Activated CD8-positive, alpha-beta memory T cell treated with anti-CD3 and anti-CD28 coated beads, Interleukin-2, amount 50 U/mL, for 48 hours (primary cell): ENCODE data around the gene USP25.

Experiments
- DNase-seq: peaks from one replicate; pipeline ENCODE4 v3.0.0-alpha.2; 2020

Gene USP25

GRCh38 chr21:15729674-15730483, at the start of gene USP25:
Gene USP25 (plus strand): TSS chr21:15729982. CDS start chr21:15730394, 412 bp downstream.
- DNase-seq, result peak; percentile 90

GRCh38 chr21:15682186-15682895, 47.4 kb upstream of the USP25 start:
- no peak for DNase-seq

- DNase-seq, result no peak
Measured at GRCh38 chr21:15682977-15683376, 46.8 kb upstream of the USP25 start.

- no peak for DNase-seq
Measured at GRCh38 chr21:15686506-15686905, 43.3 kb upstream of the USP25 start.

GRCh38 chr21:15687208-15687607, 42.6 kb upstream of the USP25 start:
- no peak for DNase-seq

GRCh38 chr21:15688016-15688415, 41.8 kb upstream of the USP25 start:
- no peak for DNase-seq

GRCh38 chr21:15688809-15689208, 41.0 kb upstream of the USP25 start:
- DNase-seq, result no peak

GRCh38 chr21:15692711-15693110, 37.1 kb upstream of the USP25 start:
- no peak for DNase-seq

GRCh38 chr21:15695241-15695640, 34.5 kb upstream of the USP25 start:
- DNase-seq, result no peak

GRCh38 chr21:15701830-15702229, 28.0 kb upstream of the USP25 start:
- DNase-seq, result no peak

GRCh38 chr21:15703932-15704331, 25.9 kb upstream of the USP25 start:
- DNase-seq, result no peak

- no peak for DNase-seq
Measured at GRCh38 chr21:15706696-15707095, 23.1 kb upstream of the USP25 start.

GRCh38 chr21:15713412-15713811, 16.4 kb upstream of the USP25 start:
- DNase-seq, result no peak

- DNase-seq, result no peak
Measured at GRCh38 chr21:15718711-15719110, 11.1 kb upstream of the USP25 start.

- DNase-seq, result no peak
Measured at GRCh38 chr21:15719976-15720375, 9.8 kb upstream of the USP25 start.

- no peak for DNase-seq
Measured at GRCh38 chr21:15722591-15723324, 7.0 kb upstream of the USP25 start.

- no peak for DNase-seq
Measured at GRCh38 chr21:15725949-15726348, 3.8 kb upstream of the USP25 start.

- DNase-seq, result no peak
Measured at GRCh38 chr21:15728046-15728445, 1.7 kb upstream of the USP25 start.

- DNase-seq, result no peak
Measured at GRCh38 chr21:15729346-15729673, 472 bp upstream of the USP25 start.

GRCh38 chr21:15730484-15731242, 881 bp downstream of the USP25 start:
- peak; percentile 73 for DNase-seq

- DNase-seq, result no peak
Measured at GRCh38 chr21:15731243-15731613, 1.4 kb downstream of the USP25 start.

GRCh38 chr21:15732290-15732995, 2.7 kb downstream of the USP25 start:
- DNase-seq, result no peak

- no peak for DNase-seq
Measured at GRCh38 chr21:15732996-15733329, 3.2 kb downstream of the USP25 start.
